Measurements from ENCODE around the gene GP1BA.

Gene GP1BA

GRCh38 chr17:4969047-4969550 is 37.0 kb downstream of the GP1BA start:
- DNase-seq (ENCODE audit: low spot score in 2 of 2) (peak; percentile 39 to 81), ATAC-seq (peak; percentile 65)
- peaks cover 16% of the 10 kb centered on the region for H3K4me1 Mint-ChIP-seq
- no peak overlapping the region for H3K4me3 Mint-ChIP-seq
- H3K36me3 Mint-ChIP-seq: no peaks in the 10 kb centered on the region
- no peak overlapping the region for H3K27ac Mint-ChIP-seq
- H3K9me3 Mint-ChIP-seq: no peaks in the 10 kb centered on the region

- Mint-ChIP-seq H3K4me3 (no peak overlapping the region), H3K4me1 (peaks cover 16% of the 10 kb centered on the region), H3K27ac (no peak overlapping the region), H3K9me3 (no peaks in the 10 kb centered on the region), H3K36me3 (no peaks in the 10 kb centered on the region)
- peak; percentile 38 to 80 for DNase-seq (ENCODE audit: low spot score in 2 of 2)
- ATAC-seq: peak; percentile 40
Observed at GRCh38 chr17:4969551-4970173, 37.6 kb downstream of the GP1BA start.

GRCh38 chr17:4970273-4970672 is 38.2 kb downstream of the GP1BA start:
- DNase-seq (ENCODE audit: low spot score in 2 of 2) (no peak), ATAC-seq (no peak)
- Mint-ChIP-seq H3K9me3 (no peaks in the 10 kb centered on the region), H3K4me3 (no peak overlapping the region), H3K4me1 (peaks cover 17% of the 10 kb centered on the region), H3K36me3 (no peaks in the 10 kb centered on the region), H3K27ac (no peak overlapping the region)

GRCh38 chr17:4971826-4972225 is 39.7 kb downstream of the GP1BA start:
- ATAC-seq (no peak), DNase-seq (ENCODE audit: low spot score in 2 of 2) (no peak)
- Mint-ChIP-seq H3K27ac (peak overlapping the region; percentile 24), H3K4me1 (peaks cover 9% of the 10 kb centered on the region), H3K9me3 (no peaks in the 10 kb centered on the region), H3K4me3 (no peak overlapping the region), H3K36me3 (no peaks in the 10 kb centered on the region)

GRCh38 chr17:4972322-4972721 is 40.2 kb downstream of the GP1BA start:
- peaks cover 9% of the 10 kb centered on the region for H3K4me1 Mint-ChIP-seq
- H3K27ac Mint-ChIP-seq: peak overlapping the region; percentile 24
- H3K4me3 Mint-ChIP-seq: no peak overlapping the region
- H3K9me3 Mint-ChIP-seq: no peaks in the 10 kb centered on the region
- H3K36me3 Mint-ChIP-seq: no peaks in the 10 kb centered on the region
- DNase-seq (ENCODE audit: low spot score in 2 of 2) (no peak), ATAC-seq (no peak)

- Mint-ChIP-seq H3K27ac (peak overlapping the region; percentile 24), H3K4me1 (peaks cover 9% of the 10 kb centered on the region), H3K9me3 (no peaks in the 10 kb centered on the region), H3K36me3 (no peaks in the 10 kb centered on the region), H3K4me3 (no peak overlapping the region)
- DNase-seq (ENCODE audit: low spot score in 2 of 2) (no peak), ATAC-seq (no peak)
Observed at GRCh38 chr17:4972752-4973151, 40.7 kb downstream of the GP1BA start.

- DNase-seq (ENCODE audit: low spot score in 2 of 2) (no peak), ATAC-seq (no peak)
- Mint-ChIP-seq H3K4me3 (no peak overlapping the region), H3K9me3 (no peaks in the 10 kb centered on the region), H3K36me3 (no peaks in the 10 kb centered on the region), H3K4me1 (peaks cover 9% of the 10 kb centered on the region), H3K27ac (peak overlapping the region; percentile 24)
Observed at GRCh38 chr17:4973256-4974114, 41.4 kb downstream of the GP1BA start.

GRCh38 chr17:4974115-4974670 is 42.1 kb downstream of the GP1BA start:
- no peak overlapping the region for H3K4me3 Mint-ChIP-seq

GRCh38 chr17:4978726-4979125 is 46.6 kb downstream of the GP1BA start:
- peaks cover 47% of the 10 kb centered on the region for H3K4me1 Mint-ChIP-seq
- DNase-seq (ENCODE audit: low spot score in 2 of 2): no peak
- H3K4me3 Mint-ChIP-seq: no peak overlapping the region
- no peaks in the 10 kb centered on the region for H3K9me3 Mint-ChIP-seq
- H3K27ac Mint-ChIP-seq: no peak overlapping the region
- peaks cover 32% of the 10 kb centered on the region for H3K36me3 Mint-ChIP-seq
- ATAC-seq: no peak

More at GRCh38 chr17:4974115-4974670, 42.1 kb downstream of the GP1BA start:
- DNase-seq (ENCODE audit: low spot score in 2 of 2) (no peak), ATAC-seq (no peak)
- H3K9me3 Mint-ChIP-seq: no peaks in the 10 kb centered on the region
- no peaks in the 10 kb centered on the region for H3K36me3 Mint-ChIP-seq
- peaks cover 10% of the 10 kb centered on the region for H3K4me1 Mint-ChIP-seq
- H3K27ac Mint-ChIP-seq: peak overlapping the region; percentile 24

GRCh38 chr17:4980644-4981216 is 48.7 kb downstream of the GP1BA start:
- no peak overlapping the region for H3K4me3 Mint-ChIP-seq
- H3K27ac Mint-ChIP-seq: peak overlapping the region; percentile 48
- peaks cover 40% of the 10 kb centered on the region for H3K4me1 Mint-ChIP-seq
- ATAC-seq (peak; percentile 76), DNase-seq (ENCODE audit: low spot score in 2 of 2) (peak; percentile 38 to 76)
- no peaks in the 10 kb centered on the region for H3K9me3 Mint-ChIP-seq
- H3K36me3 Mint-ChIP-seq: peaks cover 49% of the 10 kb centered on the region

- DNase-seq (ENCODE audit: low spot score in 2 of 2): no peak
- peaks cover 55% of the 10 kb centered on the region for H3K36me3 Mint-ChIP-seq
- H3K4me3 Mint-ChIP-seq: no peak overlapping the region
- peaks cover 53% of the 10 kb centered on the region for H3K4me1 Mint-ChIP-seq
- no peaks in the 10 kb centered on the region for H3K9me3 Mint-ChIP-seq
- no peak for ATAC-seq
- peak overlapping the region; percentile 74 for H3K27ac Mint-ChIP-seq
Observed at GRCh38 chr17:4982305-4982704, 50.2 kb downstream of the GP1BA start.

All from stimulated activated effector memory CD8-positive, alpha-beta T cell treated with anti-CD3 and anti-CD28 coated beads, Interleukin-12 subunit alpha, Interleukin-12 subunit beta, amount 100 ng/mL, for 72 hours (primary cell).